ENCODE data around the gene HAAO.
A peak's percentile ranks its signal among the peaks of the same experiment; 100 is the strongest.

Gene HAAO

DNA sequence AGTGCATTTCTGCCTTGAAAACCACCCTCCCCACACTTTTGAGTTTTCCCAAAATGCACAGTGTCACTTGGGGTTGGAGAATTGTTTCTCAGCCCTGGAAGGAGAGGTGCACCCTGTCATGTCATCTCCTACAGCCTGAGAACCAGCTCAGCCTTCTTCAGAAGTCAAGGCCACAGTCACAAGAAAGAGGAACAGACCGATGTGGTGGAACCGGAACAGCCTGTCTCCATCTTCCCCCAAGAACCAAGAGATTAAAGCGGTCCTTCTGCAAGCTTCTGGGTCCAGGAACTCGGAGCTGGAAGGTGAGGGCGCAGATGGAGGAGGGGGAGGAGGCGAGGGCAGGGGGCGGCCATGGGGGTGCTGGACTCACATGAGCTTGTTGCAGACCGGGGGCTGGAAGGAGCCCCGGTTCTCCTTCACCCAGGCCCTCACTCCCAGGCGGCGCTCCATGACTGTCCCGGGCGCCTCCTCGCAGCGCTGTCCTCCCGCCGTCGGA, 248 bp downstream of the HAAO start:
- Histone ChIP-seq H3K4me3 (ENCODE audit: extremely low read depth, insufficient read depth, low read length, poor library complexity, severe bottlenecking) (peak overlapping the region; percentile 60), H3K27ac (ENCODE audit: low read depth, low read length, severe bottlenecking) (peak overlapping the region; percentile 89), H3K9me3 (ENCODE audit: control insufficient read depth, low read length) (peaks cover 3% of the 10 kb centered on the region), H3K36me3 (ENCODE audit: control insufficient read depth, insufficient read depth, low read length) (peaks cover 13% of the 10 kb centered on the region), H3K4me1 (ENCODE audit: control insufficient read depth, insufficient read depth, low read length, poor library complexity, severe bottlenecking) (peaks cover 21% of the 10 kb centered on the region)
- WGBS, 2 experiments (ENCODE audit: insufficient coverage in 2 of 2) = 10% methylated on average over 6 of the region's 18 CpGs; no CpG with 5 or more reads in 1 of the 2 experiments

DNA sequence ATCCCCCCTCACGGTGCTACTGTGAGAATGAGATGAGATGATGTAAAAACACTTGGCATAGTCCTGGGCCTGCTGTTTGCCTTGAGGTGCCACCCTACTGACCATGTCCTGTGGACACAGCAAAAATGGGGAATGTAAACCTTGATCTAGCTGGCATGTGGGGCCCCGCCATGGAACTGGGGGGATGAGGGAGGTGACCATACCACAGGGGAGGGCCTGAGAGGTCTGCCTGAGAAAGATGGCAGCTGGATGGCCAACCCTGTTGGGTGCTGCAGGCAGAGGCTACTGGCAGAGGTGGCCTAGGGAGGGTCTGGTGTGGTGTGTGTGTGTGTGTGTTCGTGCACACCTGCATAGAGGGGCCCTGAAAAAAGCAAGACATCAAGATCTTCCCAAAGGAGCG, 777 bp downstream of the HAAO start:
- peak overlapping the region; percentile 60 for H3K4me3 ChIP-seq (ENCODE audit: extremely low read depth, insufficient read depth, low read length, poor library complexity, severe bottlenecking)
- WGBS, 2 experiments (ENCODE audit: insufficient coverage in 2 of 2) = 67 to 93% methylated on average over 2 to 3 of the region's 4 CpGs

DNA sequence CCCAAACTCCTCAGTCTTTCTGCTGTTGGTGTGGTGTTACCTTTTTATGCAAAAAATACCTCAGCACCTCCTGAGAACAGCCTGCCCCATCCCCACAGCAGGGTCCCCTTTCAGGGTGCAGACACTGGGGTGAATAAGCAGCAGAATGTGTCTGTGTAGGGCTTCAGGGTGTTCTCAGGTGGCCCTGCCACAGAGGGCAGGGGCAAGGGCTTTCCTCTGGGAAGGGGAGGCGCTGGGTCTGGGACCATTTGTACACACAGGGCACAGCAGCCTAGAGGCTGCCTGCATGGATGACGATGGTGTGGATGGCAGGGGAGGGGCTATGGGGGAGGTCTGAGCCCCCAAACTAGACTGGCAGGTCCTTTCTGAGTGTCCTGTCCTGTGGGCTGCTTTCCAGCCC, 2.6 kb downstream of the HAAO start:
- 90% methylated on average over 2 of the region's 2 CpGs; no CpG with 5 or more reads in 1 of the 2 experiments for WGBS, 2 experiments (ENCODE audit: insufficient coverage in 2 of 2)
- Histone ChIP-seq H3K4me1 (ENCODE audit: control insufficient read depth, insufficient read depth, low read length, poor library complexity, severe bottlenecking) (peaks cover 14% of the 10 kb centered on the region), H3K9me3 (ENCODE audit: control insufficient read depth, low read length) (no peaks in the 10 kb centered on the region), H3K4me3 (ENCODE audit: extremely low read depth, insufficient read depth, low read length, poor library complexity, severe bottlenecking) (no peak overlapping the region), H3K27ac (ENCODE audit: low read depth, low read length, severe bottlenecking) (no peak overlapping the region), H3K36me3 (ENCODE audit: control insufficient read depth, insufficient read depth, low read length) (peaks cover 7% of the 10 kb centered on the region)

More for the DNA sequence above, 777 bp downstream of the HAAO start:
- no peak overlapping the region for H3K27ac ChIP-seq (ENCODE audit: low read depth, low read length, severe bottlenecking)
- peaks cover 11% of the 10 kb centered on the region for H3K36me3 ChIP-seq (ENCODE audit: control insufficient read depth, insufficient read depth, low read length)
- peaks cover 21% of the 10 kb centered on the region for H3K4me1 ChIP-seq (ENCODE audit: control insufficient read depth, insufficient read depth, low read length, poor library complexity, severe bottlenecking)
- H3K9me3 ChIP-seq (ENCODE audit: control insufficient read depth, low read length) = peaks cover 3% of the 10 kb centered on the region

DNA sequence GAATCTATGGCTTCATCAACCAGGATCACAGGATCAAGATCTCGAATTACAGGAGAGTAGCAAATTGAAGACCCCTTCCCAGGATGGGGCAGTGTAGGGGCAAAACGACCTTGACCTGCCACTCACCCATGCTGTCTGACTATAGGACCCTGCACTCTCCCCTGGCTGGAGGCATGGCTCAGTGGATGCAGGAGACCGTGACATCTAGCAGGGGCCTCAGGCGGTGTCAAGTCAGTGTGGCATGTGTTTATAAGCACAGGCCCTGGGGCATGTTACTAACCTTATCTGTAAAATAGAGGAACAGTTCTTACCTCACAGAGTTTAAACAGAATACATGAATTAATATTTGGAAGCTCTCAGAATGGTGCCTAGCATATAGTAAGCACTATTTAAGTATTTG, 3.5 kb downstream of the HAAO start:
- WGBS, 2 experiments (ENCODE audit: insufficient coverage in 2 of 2) = 66 to 70% methylated on average over 4 of the region's 4 CpGs
- H3K27ac ChIP-seq (ENCODE audit: low read depth, low read length, severe bottlenecking) = no peak overlapping the region
- H3K36me3 ChIP-seq (ENCODE audit: control insufficient read depth, insufficient read depth, low read length) = peaks cover 9% of the 10 kb centered on the region
- no peaks in the 10 kb centered on the region for H3K9me3 ChIP-seq (ENCODE audit: control insufficient read depth, low read length)
- no peak overlapping the region for H3K4me3 ChIP-seq (ENCODE audit: extremely low read depth, insufficient read depth, low read length, poor library complexity, severe bottlenecking)
- peaks cover 9% of the 10 kb centered on the region for H3K4me1 ChIP-seq (ENCODE audit: control insufficient read depth, insufficient read depth, low read length, poor library complexity, severe bottlenecking)

DNA sequence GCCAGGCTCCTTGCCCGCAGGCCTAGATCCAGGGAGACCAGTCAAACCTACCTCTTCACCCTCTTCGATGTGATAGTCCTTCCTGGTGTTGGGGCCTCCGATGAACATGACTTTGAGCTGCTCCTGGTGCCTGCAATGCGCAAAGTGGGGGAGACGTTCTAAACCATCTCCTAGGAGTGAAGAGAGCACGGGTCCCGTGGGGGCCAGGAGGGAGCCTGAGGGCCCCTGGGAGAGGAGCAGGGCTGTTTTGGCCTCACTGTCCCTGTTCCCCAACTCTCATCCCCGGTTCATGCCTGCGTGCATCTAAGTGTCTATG, 3.9 kb downstream of the HAAO start:
- H3K4me3 ChIP-seq (ENCODE audit: extremely low read depth, insufficient read depth, low read length, poor library complexity, severe bottlenecking) = no peak overlapping the region
- H3K27ac ChIP-seq (ENCODE audit: low read depth, low read length, severe bottlenecking) = no peak overlapping the region
- peaks cover 11% of the 10 kb centered on the region for H3K36me3 ChIP-seq (ENCODE audit: control insufficient read depth, insufficient read depth, low read length)
- no peaks in the 10 kb centered on the region for H3K9me3 ChIP-seq (ENCODE audit: control insufficient read depth, low read length)
- WGBS, 2 experiments (ENCODE audit: insufficient coverage in 2 of 2) = 64 to 69% methylated on average over 7 to 9 of the region's 9 CpGs
- peaks cover 7% of the 10 kb centered on the region for H3K4me1 ChIP-seq (ENCODE audit: control insufficient read depth, insufficient read depth, low read length, poor library complexity, severe bottlenecking)

DNA sequence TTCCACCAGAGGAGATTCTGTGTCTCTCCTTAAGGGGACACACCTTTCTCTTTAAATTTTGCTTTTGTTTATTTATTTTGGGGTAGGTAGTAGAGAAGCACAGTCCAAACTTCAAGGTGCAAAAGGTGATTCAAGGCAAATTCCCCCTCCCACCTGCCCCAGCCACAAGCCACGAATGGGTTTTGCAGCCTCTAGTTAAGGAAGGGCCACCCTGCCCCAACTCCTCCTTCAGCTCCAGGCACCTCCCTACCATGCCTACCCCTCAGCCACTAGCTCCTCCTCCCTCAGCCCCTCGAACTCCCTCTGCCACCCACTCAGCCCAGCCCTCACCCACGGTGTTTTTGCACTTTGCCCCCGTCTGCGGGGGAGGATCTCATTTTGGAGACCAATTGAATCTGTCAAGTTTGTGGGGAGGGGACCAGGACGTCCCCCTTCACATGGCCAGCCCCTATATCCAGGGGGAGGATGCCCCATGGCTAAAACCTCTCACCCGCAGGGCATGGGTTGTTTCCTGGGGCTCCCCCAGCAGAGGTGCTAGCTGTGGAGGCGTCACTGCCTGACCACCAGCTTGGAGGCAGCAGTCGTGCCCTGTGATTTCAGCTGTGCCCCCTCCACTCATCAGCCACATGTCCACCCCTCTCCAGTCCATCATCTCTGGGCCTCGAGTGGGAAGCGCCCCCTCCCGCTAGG, 4.5 kb downstream of the HAAO start:
- Histone ChIP-seq H3K9me3 (ENCODE audit: control insufficient read depth, low read length) (no peaks in the 10 kb centered on the region), H3K4me3 (ENCODE audit: extremely low read depth, insufficient read depth, low read length, poor library complexity, severe bottlenecking) (no peak overlapping the region), H3K36me3 (ENCODE audit: control insufficient read depth, insufficient read depth, low read length) (peaks cover 11% of the 10 kb centered on the region), H3K4me1 (ENCODE audit: control insufficient read depth, insufficient read depth, low read length, poor library complexity, severe bottlenecking) (peaks cover 7% of the 10 kb centered on the region), H3K27ac (ENCODE audit: low read depth, low read length, severe bottlenecking) (no peak overlapping the region)
- WGBS, 2 experiments (ENCODE audit: insufficient coverage in 2 of 2) = 86% methylated on average over 6 to 7 of the region's 12 CpGs

DNA sequence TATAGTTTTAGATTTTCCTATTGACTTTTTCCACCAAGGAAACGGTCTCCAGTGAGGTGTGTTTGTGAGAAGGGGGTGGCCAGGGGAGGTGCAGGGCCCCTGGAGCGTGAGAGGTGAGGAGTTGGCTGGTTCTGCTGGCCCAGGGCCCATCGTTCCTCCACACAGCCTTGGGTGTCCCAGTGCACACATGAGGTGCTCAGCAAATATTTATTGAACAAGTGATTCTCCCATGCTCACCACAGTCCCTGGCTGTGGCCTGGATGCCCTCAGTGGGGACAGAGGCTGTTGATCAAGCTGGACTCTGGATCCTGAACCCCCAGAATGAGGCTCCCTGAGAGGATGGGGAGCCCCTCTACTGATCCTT, 5.0 kb downstream of the HAAO start:
- H3K4me3 ChIP-seq (ENCODE audit: extremely low read depth, insufficient read depth, low read length, poor library complexity, severe bottlenecking) = no peak overlapping the region
- H3K27ac ChIP-seq (ENCODE audit: low read depth, low read length, severe bottlenecking) = no peak overlapping the region
- peaks cover 7% of the 10 kb centered on the region for H3K4me1 ChIP-seq (ENCODE audit: control insufficient read depth, insufficient read depth, low read length, poor library complexity, severe bottlenecking)
- no peaks in the 10 kb centered on the region for H3K9me3 ChIP-seq (ENCODE audit: control insufficient read depth, low read length)
- 83 to 100% methylated on average over 2 of the region's 3 CpGs for WGBS, 2 experiments (ENCODE audit: insufficient coverage in 2 of 2)
- peaks cover 11% of the 10 kb centered on the region for H3K36me3 ChIP-seq (ENCODE audit: control insufficient read depth, insufficient read depth, low read length)

DNA sequence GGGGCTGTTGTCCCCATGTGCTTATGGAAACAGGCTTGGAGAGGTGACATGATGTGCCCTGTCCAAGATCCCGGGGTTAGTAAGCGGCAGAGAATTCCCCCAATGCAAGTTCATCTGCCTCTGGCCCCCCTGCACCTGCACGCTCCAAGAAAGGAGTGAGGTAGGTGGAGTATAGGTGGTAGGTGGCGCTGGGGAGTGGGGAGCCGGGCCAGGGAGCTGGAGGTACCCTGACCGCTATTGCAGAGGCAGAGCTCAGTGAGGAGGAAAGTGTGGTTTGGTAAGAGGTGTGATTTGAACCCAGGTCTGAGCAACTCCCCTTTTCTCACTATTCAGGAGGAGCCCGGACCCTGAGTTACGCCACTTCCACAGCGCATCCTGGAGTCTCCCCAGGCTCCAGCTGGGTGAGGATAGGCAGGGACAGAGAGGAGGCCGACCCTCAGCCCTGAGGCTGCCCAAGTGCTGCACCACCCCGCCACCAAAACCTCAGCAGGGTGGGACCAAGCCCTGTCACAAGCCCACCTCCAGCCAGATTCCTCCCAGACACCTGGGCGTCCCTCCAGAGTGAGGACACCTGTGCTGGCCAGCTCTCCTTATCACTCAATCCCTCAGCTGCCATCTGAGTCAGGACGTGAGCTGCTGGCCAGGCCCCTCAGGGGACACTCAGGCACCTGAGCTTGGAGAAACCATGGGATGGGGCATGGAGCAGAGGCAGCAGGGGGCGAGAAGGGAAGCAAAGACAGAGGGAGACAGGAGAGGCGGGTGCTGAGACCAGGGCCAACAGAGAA, 5.6 kb downstream of the HAAO start:
- Histone ChIP-seq H3K4me3 (ENCODE audit: extremely low read depth, insufficient read depth, low read length, poor library complexity, severe bottlenecking) (no peak overlapping the region), H3K4me1 (ENCODE audit: control insufficient read depth, insufficient read depth, low read length, poor library complexity, severe bottlenecking) (peaks cover 4% of the 10 kb centered on the region), H3K9me3 (ENCODE audit: control insufficient read depth, low read length) (no peaks in the 10 kb centered on the region), H3K27ac (ENCODE audit: low read depth, low read length, severe bottlenecking) (no peak overlapping the region), H3K36me3 (ENCODE audit: control insufficient read depth, insufficient read depth, low read length) (peaks cover 11% of the 10 kb centered on the region)
- 88 to 93% methylated on average over 9 of the region's 15 CpGs for WGBS, 2 experiments (ENCODE audit: insufficient coverage in 2 of 2)

DNA sequence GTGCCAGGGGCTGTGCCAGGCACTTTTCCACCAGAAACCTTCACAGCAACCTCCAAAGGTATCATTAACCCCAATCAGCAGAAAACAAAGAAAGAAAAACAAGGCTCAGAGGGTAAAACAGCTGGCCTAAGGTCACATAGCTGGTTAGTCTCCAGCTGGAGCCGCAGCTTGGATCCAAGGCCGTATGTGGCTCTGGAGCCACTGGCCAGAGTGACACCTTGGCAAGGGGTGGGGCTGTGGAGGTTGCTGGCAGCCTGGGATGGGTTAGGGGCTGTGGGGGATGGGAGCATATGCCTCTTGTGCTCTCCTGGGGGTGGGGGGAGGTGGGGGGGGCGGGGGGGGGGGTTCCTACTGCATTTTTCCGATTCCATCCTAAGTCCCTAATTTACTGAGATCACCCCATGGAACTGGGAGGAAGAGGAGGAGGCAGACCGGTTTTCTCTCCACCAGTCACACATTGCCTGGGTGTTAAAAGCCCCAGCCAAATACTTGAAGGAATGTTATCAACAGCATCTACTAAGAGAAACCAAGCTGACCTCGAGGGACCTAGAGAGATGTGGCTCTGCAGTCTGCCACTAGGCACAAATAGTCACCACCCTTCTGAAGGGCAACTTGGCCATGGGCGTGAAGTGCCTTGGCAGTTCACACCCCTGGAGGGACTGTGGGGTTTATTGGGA, 8.0 kb downstream of the HAAO start:
- Histone ChIP-seq H3K4me1 (ENCODE audit: control insufficient read depth, insufficient read depth, low read length, poor library complexity, severe bottlenecking) (no peaks in the 10 kb centered on the region), H3K9me3 (ENCODE audit: control insufficient read depth, low read length) (peaks cover under 1% of the 10 kb centered on the region), H3K4me3 (ENCODE audit: extremely low read depth, insufficient read depth, low read length, poor library complexity, severe bottlenecking) (no peak overlapping the region), H3K36me3 (ENCODE audit: control insufficient read depth, insufficient read depth, low read length) (peaks cover 11% of the 10 kb centered on the region), H3K27ac (ENCODE audit: low read depth, low read length, severe bottlenecking) (no peak overlapping the region)
- WGBS, 2 experiments (ENCODE audit: insufficient coverage in 2 of 2) = 60 to 74% methylated on average over 1 to 3 of the region's 7 CpGs

DNA sequence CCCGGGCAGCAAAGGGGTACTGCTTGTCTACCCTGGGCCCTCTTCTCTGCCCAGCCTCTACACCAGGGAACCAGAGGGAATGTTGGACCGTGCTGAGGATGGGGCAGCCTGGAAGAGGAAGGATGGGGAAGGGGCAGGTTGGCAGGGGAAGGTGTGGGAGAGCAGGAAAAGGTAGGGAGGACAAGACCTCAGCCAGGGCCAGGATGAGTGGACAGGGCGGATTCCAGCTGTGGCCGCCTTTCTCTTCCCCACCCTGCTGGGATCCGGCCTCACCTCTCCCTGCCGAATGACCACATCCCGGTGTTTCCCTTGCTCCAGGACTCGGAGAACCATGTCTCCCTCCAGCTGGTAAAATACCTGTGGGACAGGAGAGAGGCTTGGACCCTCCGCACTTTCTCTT, 8.9 kb downstream of the HAAO start:
- Histone ChIP-seq H3K36me3 (ENCODE audit: control insufficient read depth, insufficient read depth, low read length) (peaks cover 18% of the 10 kb centered on the region), H3K4me3 (ENCODE audit: extremely low read depth, insufficient read depth, low read length, poor library complexity, severe bottlenecking) (no peak overlapping the region), H3K27ac (ENCODE audit: low read depth, low read length, severe bottlenecking) (no peak overlapping the region), H3K4me1 (ENCODE audit: control insufficient read depth, insufficient read depth, low read length, poor library complexity, severe bottlenecking) (no peaks in the 10 kb centered on the region), H3K9me3 (ENCODE audit: control insufficient read depth, low read length) (peaks cover 8% of the 10 kb centered on the region)
- 86 to 92% methylated on average over 7 to 8 of the region's 9 CpGs for WGBS, 2 experiments (ENCODE audit: insufficient coverage in 2 of 2)
